A673 (cell line): ENCODE results near the gene MRPS14. TPM values are rescaled to one million over a fixed set of nuclear protein-coding genes. Genes with fewer than 3 reads are reported as not detected.

Source experiments
- BruUV-seq: library from RNA; stranded (reverse); fragments of 400-500 nt; replicated peaks from 2 replicates; lab custom pipeline; 2021; lab: Mats Ljungman, UMichigan
- CTCF ChIA-PET: fragments of 300-600 bp; sonication (Branson Sonifier 250); formaldehyde crosslinking; loops from one replicate; lab custom pipeline; 2022; ENCODE audit warnings: antibody characterized with exemption; lab: Charles Lee
- POLR2A ChIA-PET: fragments of 300-600 bp; sonication (Branson Sonifier 250); formaldehyde crosslinking; loops from one replicate; lab custom pipeline; 2022; ENCODE audit warnings: antibody characterized with exemption; ENCODE audit not compliant: low non-redundant PET; lab: Charles Lee
- DNase-seq: peaks from one replicate; pipeline ENCODE4 v3.0.0-alpha.2; 2015; ENCODE audit warnings: low spot score
- H3K27ac ChIP-seq: fragments of 200-600 bp; sonication (generic); 2 replicates; pipeline ENCODE4 v1.5.1; 2016; ENCODE audit warnings: mixed run types, low read depth, mild to moderate bottlenecking, mixed read lengths, antibody characterized with exemption, low read length; ENCODE audit not compliant: poor library complexity, severe bottlenecking
- H3K27me3 ChIP-seq: fragments of 200-600 bp; sonication (generic); replicated peaks from 2 replicates; pipeline ENCODE4 v1.6.1; 2017; ENCODE audit warnings: mixed run types, low read depth, mild to moderate bottlenecking, mixed read lengths, antibody characterized with exemption, low read length; ENCODE audit not compliant: insufficient read depth, poor library complexity
- H3K36me3 ChIP-seq: fragments of 200-600 bp; sonication (generic); 2 replicates; pipeline ENCODE4 v1.6.1; 2016; ENCODE audit warnings: mixed run types, mild to moderate bottlenecking, mixed read lengths, antibody characterized with exemption, low read length; ENCODE audit not compliant: insufficient read depth, poor library complexity, severe bottlenecking
- H3K4me1 ChIP-seq: fragments of 200-600 bp; sonication (generic); 2 replicates; pipeline ENCODE4 v1.6.1; 2017; ENCODE audit warnings: mixed run types, mild to moderate bottlenecking, mixed read lengths, antibody characterized with exemption, low read length; ENCODE audit not compliant: insufficient read depth, poor library complexity, severe bottlenecking
- H3K4me3 ChIP-seq: fragments of 200-600 bp; sonication (generic); 2 replicates; pipeline ENCODE4 v1.5.1; 2016; ENCODE audit warnings: low read depth, mixed run types, mild to moderate bottlenecking, mixed read lengths, low read length; ENCODE audit not compliant: poor library complexity, severe bottlenecking
- H3K9me3 ChIP-seq: fragments of 200-600 bp; sonication (generic); 2 replicates; pipeline ENCODE4 v1.6.1; 2016; ENCODE audit warnings: mixed run types, low read depth, mild to moderate bottlenecking, mixed read lengths, antibody characterized with exemption, low read length; ENCODE audit not compliant: poor library complexity, severe bottlenecking
- CTCF ChIP-seq: fragments of 300-800, 200-600 bp; sonication (generic); conservative IDR thresholded peaks from 2 replicates; pipeline ENCODE4 v1.5.1; 2017; ENCODE audit warnings: low read depth, mild to moderate bottlenecking, antibody characterized with exemption, low read length, moderate library complexity, mixed read lengths
- EZH2 ChIP-seq: fragments of 200-600 bp; sonication (generic); IDR thresholded peaks from 2 replicates; pipeline ENCODE4 v1.6.1; 2017; ENCODE audit warnings: borderline replicate concordance, low read depth, mild to moderate bottlenecking, mixed read lengths, antibody characterized with exemption, low read length; ENCODE audit not compliant: poor library complexity, severe bottlenecking
- intact Hi-C: fragments of 100-400 bp; cut with micrococcal nuclease; formaldehyde crosslinking; loops from one replicate; pipeline ENCODE4 v1.10.0; 2022; ENCODE audit not compliant: unreplicated experiment
- total RNA-seq: library from RNA; stranded (reverse); gene quantifications from 2 replicates; pipeline ENCODE4 v1.2.3, GENCODE V29; 2021

MRPS14 gene
- total RNA-seq, 1 experiment from 2014 or later: 40.1 TPM

- Histone ChIP-seq H3K4me3 (no peak overlapping the region), H3K4me1 (no peaks in the 10 kb centered on the region), H3K9me3 (no peaks in the 10 kb centered on the region), H3K36me3 (no peaks in the 10 kb centered on the region), H3K27me3 (no peaks in the 10 kb centered on the region), H3K27ac (no peak overlapping the region)
- intact Hi-C loops: loop anchor here (5.0 kb wide), 1 partner anchor 92 kb away; no protein-coding TSS in a partner anchor
- no peak for DNase-seq
- TF ChIP-seq EZH2 (no peak), CTCF (no peak)
- ChIA-PET CTCF (no interaction called here), POLR2A (no interaction called here)
- BruUV-seq: no TSS peak
Observed at GRCh38 chr1:174974711-174975119, 48.5 kb downstream of the MRPS14 start.

- CTCF ChIA-PET: no interaction called here
- TF ChIP-seq CTCF (no peak), EZH2 (no peak)
- no TSS peak for BruUV-seq
- H3K9me3 ChIP-seq: no peaks in the 10 kb centered on the region
- intact Hi-C loops: no loop called here
- H3K4me1 ChIP-seq: no peaks in the 10 kb centered on the region
- H3K27me3 ChIP-seq: no peaks in the 10 kb centered on the region
- POLR2A ChIA-PET: no interaction called here
- H3K36me3 ChIP-seq: no peaks in the 10 kb centered on the region
- no peak overlapping the region for H3K4me3 ChIP-seq
- no peak for DNase-seq
- no peak overlapping the region for H3K27ac ChIP-seq
Observed at GRCh38 chr1:174971902-174972301, 51.3 kb downstream of the MRPS14 start.

- CTCF ChIA-PET: no interaction called here
- Histone ChIP-seq H3K36me3 (no peaks in the 10 kb centered on the region), H3K27ac (no peak overlapping the region), H3K9me3 (no peaks in the 10 kb centered on the region), H3K4me3 (no peak overlapping the region), H3K4me1 (no peaks in the 10 kb centered on the region), H3K27me3 (no peaks in the 10 kb centered on the region)
- BruUV-seq: no TSS peak
- POLR2A ChIA-PET: no interaction called here
- no peak for DNase-seq
- intact Hi-C loops: no loop called here
- no peak for TF ChIP-seq EZH2
- TF ChIP-seq CTCF: no peak
Observed at GRCh38 chr1:174971466-174971865, 51.8 kb downstream of the MRPS14 start.
